ENCODE measurements around the gene NRTN.
"Not testable (repeated sequence)": the region's sequence is repeated elsewhere in the genome, so short reads cannot be mapped to it uniquely, and the experiment has no call there.

Gene NRTN

GRCh38 chr19:5804516-5805461 is at the start of gene NRTN:
NRTN (plus strand) TSS chr19:5805067; CDS start chr19:5824166, 19,099 bp downstream.
- DNase-seq (ENCODE audit: low read depth in 2 of 2) = peak; percentile 41 to 55

GRCh38 chr19:5762608-5763217 is 42.2 kb upstream of the NRTN start:
- DNase-seq (ENCODE audit: low read depth in 2 of 2) = no peak

GRCh38 chr19:5765220-5765619 is 39.6 kb upstream of the NRTN start:
- no peak for DNase-seq (ENCODE audit: low read depth in 2 of 2)

- DNase-seq (ENCODE audit: low read depth in 2 of 2) = no peak
Observed at GRCh38 chr19:5767949-5768348, 36.9 kb upstream of the NRTN start.

GRCh38 chr19:5772416-5772815 is 32.5 kb upstream of the NRTN start:
- no peak for DNase-seq (ENCODE audit: low read depth in 2 of 2)

- DNase-seq (ENCODE audit: low read depth in 2 of 2) = no peak
Observed at GRCh38 chr19:5773276-5773675, 31.6 kb upstream of the NRTN start.

GRCh38 chr19:5774921-5775320 is 29.9 kb upstream of the NRTN start:
- no peak for DNase-seq (ENCODE audit: low read depth in 2 of 2)

- DNase-seq (ENCODE audit: low read depth in 2 of 2) = no peak
Observed at GRCh38 chr19:5775668-5776309, 29.1 kb upstream of the NRTN start.

- no peak for DNase-seq (ENCODE audit: low read depth in 2 of 2)
Observed at GRCh38 chr19:5778402-5778801, 26.5 kb upstream of the NRTN start.

GRCh38 chr19:5780916-5781315 is 24.0 kb upstream of the NRTN start:
- DNase-seq (ENCODE audit: low read depth in 2 of 2) = not testable (repeated sequence)

- DNase-seq (ENCODE audit: low read depth in 2 of 2) = no peak
Observed at GRCh38 chr19:5782322-5782721, 22.5 kb upstream of the NRTN start.

- no peak for DNase-seq (ENCODE audit: low read depth in 2 of 2)
Observed at GRCh38 chr19:5782945-5783919, 21.6 kb upstream of the NRTN start.

GRCh38 chr19:5784581-5785147 is 20.2 kb upstream of the NRTN start, which contains the start of gene PRR22:
PRR22 (minus strand) TSS chr19:5784746; CDS start chr19:5784660, 86 bp downstream.
- no peak for DNase-seq (ENCODE audit: low read depth in 2 of 2)

GRCh38 chr19:5785423-5785822 is 19.4 kb upstream of the NRTN start:
- no peak for DNase-seq (ENCODE audit: low read depth in 2 of 2)

GRCh38 chr19:5786593-5787408 is 18.1 kb upstream of the NRTN start:
- DNase-seq (ENCODE audit: low read depth in 2 of 2) = no peak

- DNase-seq (ENCODE audit: low read depth in 2 of 2) = no peak
Observed at GRCh38 chr19:5787409-5788182, 17.3 kb upstream of the NRTN start.

- no peak for DNase-seq (ENCODE audit: low read depth in 2 of 2)
Observed at GRCh38 chr19:5788422-5788821, 16.4 kb upstream of the NRTN start.

- no peak for DNase-seq (ENCODE audit: low read depth in 2 of 2)
Observed at GRCh38 chr19:5789351-5789761, 15.5 kb upstream of the NRTN start.

GRCh38 chr19:5789886-5790558 is 14.8 kb upstream of the NRTN start:
- DNase-seq (ENCODE audit: low read depth in 2 of 2) = no peak
